HG03520 (cell line): ENCODE measurements around the gene SBK1.
A peak's percentile ranks its signal among the peaks of the same experiment; 100 is the strongest.
"Not testable (repeated sequence)": the region's sequence is repeated elsewhere in the genome, so short reads cannot be mapped to it uniquely, and the experiment has no call there.

Source experiments
- ATAC-seq: cut with Tn5 transposase; IDR thresholded peaks from one replicate; pipeline ENCODE4 v1.9.1; 2021; ENCODE audit warnings: mild to moderate bottlenecking, moderate library complexity; ENCODE audit not compliant: unreplicated experiment

SBK1 gene

DNA sequence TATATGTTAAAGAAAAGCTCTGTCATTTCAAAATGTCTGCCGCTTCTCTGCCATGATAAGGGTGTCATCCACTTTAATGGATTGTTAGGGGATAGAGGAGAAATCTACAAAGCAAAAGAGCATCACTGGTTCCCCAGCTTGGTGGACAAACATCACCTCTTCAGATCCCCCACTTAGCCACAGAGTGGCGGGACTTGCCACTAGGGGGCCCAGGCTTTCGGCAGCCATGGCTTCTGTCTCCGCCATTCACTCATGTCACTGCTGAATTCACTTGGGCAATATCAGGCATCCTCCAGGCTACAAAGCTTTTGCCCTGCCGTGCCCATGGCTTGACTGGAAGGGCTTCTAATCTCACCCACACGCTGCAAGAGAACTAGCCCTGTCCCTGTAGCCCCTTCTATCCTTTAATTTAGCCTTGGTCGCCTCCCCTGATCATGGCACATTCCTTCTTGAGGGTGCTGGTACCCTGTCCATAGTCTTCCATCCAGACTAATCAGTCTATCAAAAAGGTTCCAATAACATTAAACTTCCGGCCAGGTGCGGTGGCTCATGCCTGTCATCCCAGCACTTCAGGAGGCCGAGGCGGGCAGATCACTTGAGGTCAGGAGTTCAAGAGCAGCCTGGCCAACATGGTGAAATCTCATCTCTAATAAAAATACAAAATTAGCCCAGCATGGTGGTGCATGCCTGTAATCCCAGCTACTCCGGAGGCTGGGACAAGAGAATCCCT lies 34.7 kb downstream of the SBK1 start:
- no peak for ATAC-seq

DNA sequence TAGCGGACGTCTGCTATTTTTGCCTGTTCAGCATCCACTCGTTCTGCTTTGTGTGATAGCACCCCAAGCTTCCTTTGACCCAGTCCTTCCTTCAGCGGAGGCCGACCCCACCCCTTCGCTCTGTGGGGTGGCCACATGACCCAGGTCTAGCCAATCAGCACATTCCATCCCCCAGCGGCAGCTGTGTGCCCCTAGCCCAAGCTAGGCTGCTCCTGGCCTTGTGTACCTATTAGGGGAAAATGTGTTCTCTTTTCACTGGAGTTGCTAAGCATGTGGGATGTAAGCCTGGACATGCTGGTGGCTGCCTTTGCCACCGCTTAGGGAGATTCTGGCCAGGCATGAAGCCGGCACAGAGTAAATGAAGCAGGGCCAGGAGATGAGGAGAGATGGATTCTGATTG lies 37.9 kb downstream of the SBK1 start:
- ATAC-seq = not testable (repeated sequence)

DNA sequence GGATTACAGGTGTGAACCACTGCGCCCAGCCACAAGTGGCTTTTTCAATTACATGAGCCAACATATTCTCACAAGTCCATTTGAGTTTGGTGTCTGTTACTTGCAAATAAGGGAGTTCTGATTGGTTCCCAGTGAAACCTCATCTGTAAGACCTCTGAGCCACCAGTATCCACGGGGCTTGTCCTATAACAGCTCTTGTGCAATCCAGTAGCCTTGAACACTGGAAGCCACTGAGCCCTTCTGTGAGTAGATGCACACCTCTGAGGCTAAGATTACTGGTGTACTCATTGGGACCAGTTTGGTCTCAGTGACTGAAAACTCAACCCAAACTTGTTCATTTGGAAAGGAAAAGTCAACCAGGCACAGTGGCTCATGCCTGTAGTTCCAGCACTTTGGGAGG lies 38.7 kb downstream of the SBK1 start:
- ATAC-seq = not testable (repeated sequence)

DNA sequence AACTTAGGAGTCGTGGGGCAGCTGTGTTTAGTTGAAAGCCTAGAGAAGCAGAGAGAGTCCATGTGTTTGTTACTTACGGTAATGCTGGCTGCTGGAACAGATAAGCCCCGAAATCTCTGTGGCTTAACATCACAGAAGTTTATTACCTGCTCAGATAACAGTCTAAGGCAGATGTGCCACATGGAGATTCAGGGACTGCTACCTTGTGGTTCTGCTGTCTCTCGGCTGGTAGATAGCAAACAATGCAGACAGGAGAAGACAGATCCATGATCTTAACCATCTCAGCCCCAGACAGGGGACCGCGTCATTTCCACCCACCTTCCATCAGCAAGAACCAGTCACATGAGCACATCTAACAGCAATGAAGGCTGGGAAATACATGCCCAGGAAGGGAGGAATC lies 40.3 kb downstream of the SBK1 start:
- not testable (repeated sequence) for ATAC-seq

DNA sequence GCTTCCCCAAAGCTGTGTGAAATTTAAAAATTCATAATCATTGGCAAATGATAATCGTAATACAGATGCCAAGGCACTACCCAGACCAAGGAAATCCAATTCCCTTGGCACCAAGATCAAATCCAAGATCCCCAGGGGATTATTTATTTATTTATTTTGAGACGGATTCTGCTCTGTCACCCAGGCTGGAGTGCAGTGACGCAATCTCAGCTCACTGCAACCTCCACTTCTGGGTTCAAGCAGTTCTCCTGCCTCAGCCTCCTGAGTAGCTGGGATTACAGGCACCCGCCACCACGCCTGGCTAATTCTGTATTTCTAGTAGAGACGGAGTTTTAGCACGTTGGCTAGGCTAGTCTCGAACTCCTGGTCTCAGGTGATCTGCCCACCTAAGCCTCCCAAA lies 43.4 kb downstream of the SBK1 start:
- not testable (repeated sequence) for ATAC-seq

DNA sequence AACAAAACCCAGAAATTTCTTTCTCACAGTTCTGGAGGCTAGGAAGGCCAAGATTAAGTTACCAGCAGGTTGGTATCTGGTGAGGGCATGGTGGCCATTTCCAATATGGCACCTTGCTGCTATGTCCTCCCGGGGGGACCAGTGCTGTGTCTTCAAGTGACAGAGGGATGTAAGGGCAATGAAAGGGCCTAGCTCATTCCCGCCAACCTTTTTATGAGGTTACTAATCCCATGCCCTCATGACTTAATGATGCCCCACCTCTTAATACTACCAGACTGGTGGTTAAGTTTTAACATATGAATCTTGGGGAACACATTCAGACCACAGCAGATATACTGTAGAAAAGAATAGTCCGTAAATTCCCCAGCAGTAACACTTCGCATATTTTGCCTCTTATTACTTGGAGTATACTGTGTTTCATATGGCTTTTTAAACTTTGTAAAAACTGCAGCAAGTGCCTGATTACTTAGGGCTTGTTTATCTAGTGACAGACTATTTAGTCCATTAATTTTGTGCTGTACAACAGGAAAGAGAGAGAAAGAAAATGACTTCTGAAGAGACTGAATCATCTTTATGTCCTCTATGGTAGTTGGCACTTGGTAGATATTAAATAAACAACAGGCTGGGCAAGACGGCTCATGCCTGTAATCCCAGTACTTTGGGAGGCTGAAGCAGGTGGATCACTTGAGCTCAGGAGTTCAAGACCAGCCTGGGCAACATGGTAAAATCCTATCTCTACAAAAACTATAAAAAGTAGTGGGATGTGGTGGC lies 44.8 kb downstream of the SBK1 start:
- ATAC-seq = not testable (repeated sequence)

DNA sequence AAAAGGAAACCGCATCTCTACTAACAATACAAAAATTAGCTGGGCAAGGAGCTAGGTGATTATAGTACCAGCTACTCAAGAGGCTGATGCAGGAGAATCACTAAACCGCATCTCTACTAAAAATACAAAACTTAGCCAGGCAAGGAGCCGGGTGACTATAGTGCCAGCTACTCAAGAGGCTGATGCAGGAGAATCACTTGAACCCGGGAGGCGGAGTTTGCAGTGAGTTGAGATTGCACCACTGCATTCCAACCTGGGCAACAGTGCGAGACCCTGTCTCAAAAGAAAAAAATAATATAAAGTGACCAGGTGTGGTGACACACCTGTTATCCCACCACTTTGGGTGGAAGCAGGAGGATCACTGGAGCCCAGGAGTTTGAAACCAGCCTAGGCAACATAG lies 45.9 kb downstream of the SBK1 start:
- not testable (repeated sequence) for ATAC-seq

DNA sequence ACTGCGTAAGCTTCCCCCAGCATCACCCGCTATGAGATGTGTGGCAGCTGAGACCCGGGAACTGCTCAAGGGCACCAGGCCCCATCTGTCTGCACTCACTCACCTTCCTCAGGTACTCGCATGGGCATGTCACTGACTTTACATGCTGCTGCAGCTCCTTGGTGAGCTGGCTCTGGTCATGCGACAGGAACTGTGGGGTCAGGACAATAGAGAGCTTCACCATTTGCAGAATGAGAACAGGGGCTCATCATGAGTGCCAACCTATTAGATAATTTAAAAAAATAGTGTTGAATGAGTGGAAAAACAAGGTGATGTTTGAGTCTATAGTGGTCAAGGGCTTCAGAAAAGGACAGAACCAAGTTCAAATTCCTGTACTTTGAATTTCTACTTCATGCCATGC lies 70.3 kb downstream of the SBK1 start:
- not testable (repeated sequence) for ATAC-seq

DNA sequence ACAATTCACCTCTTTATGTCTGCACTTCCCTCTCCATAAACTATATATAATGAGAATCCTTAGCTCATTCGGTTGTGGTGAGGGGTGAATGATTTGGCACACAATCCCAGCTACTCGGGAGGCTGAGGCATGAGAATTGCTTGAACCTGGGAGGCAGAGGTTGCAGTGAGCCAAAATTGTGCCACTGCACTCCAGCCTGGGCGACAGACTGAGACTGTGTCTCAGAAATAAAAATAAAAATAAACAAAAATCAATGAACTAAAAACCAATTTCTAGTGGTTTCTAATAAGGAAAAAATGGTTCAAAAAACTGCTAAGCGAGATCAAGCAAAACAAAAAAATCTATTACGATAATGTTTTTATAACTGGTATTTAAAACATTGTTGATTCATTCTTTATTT lies 71.1 kb downstream of the SBK1 start, which contains the start of gene NPIPB6:
NPIPB6 (minus strand) TSS at position 101 of the 400 bp plus-strand sequence. CDS start 686 bp downstream, outside the sequence.
- ATAC-seq = not testable (repeated sequence)

DNA sequence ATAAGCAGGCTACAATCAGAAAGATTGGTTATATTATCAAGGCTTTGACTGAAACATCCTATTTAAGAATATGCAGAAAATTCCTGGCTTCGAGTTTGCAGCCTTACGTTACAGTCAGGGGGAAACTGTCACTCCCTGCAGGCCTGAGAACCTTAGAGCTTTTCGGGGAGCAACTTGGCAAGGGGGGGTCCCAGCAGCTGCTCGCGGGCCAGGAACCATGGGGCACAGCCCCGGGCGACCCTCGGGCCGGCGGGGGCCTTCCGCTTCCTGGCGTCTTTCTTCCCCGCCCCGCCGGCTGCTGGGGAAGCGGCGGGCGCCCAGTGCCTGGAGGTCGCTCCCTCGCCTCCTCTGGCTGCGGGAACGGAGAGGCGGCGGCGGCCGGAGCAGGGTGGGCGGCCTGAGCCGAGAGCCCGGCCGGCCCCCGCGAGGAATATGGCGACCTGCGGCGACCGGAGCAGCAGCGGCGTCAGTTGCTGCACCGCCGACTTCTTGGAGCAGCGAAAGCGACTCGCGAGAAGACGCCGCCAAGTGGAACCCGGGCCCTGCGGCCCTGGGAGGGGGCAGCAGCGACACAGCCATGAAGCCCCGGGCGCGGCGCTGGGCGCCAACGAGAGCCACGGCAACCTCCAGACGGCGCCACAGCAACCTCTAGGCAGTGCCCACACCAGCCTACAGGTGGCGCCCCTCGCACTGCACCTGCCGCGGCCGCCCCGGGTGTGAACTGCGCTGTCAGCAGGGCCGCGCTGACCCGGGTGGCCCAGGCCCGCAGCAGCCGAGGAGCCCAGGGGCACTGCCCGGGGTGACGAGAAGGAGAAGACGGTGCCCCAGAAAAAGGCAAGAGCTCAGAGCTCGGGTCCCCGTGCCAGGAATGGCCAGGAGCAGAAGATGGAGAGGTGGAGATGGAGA lies 72.2 kb downstream of the SBK1 start:
- ATAC-seq = peak; percentile 91

DNA sequence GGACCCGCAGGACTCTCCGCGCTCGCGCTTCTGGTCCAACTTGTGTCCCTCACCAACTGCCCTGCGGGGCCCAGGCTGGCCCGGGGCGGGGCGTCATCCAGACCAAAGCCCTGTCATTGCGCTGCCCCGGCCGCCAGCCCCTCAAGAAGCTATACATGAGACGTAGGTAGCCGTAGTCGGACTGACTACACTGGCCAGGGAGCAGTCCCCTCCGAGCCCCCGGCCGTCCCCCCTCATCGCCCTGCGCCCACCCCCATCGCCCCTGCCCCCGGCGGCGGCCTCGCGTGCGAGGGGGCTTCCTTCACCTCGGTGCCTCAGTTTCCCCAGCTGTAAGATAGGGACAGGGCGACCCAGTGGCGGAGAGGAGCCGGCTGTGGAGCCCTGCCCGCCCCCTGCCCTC lies 75.6 kb downstream of the SBK1 start:
- not testable (repeated sequence) for ATAC-seq
